Measurements from ENCODE around the gene CASP8AP2.
"Not testable (repeated sequence)": the region's sequence is repeated elsewhere in the genome, so short reads cannot be mapped to it uniquely, and the experiment has no call there.

The CASP8AP2 gene

GRCh38 chr6:89886378-89887120 is 56.9 kb downstream of the CASP8AP2 start:
- no peak for TF ChIP-seq CTCF (IDR thresholded peaks at IDR 0.05; ENCODE audit: insufficient read depth, low read depth, low read length, missing control alignments)
- H3K4me3 ChIP-seq (ENCODE audit: low read depth, low read length): no peak overlapping the region
- no peak for DNase-seq (ENCODE audit: low read depth)

GRCh38 chr6:89887452-89888137 is 57.9 kb downstream of the CASP8AP2 start:
- no peak for DNase-seq (ENCODE audit: low read depth)
- H3K4me3 ChIP-seq (ENCODE audit: low read depth, low read length): no peak overlapping the region
- no peak for TF ChIP-seq CTCF (IDR thresholded peaks at IDR 0.05; ENCODE audit: insufficient read depth, low read depth, low read length, missing control alignments)

GRCh38 chr6:89888138-89888514 is 58.4 kb downstream of the CASP8AP2 start:
- TF ChIP-seq CTCF (IDR thresholded peaks at IDR 0.05; ENCODE audit: insufficient read depth, low read depth, low read length, missing control alignments): no peak
- DNase-seq (ENCODE audit: low read depth): no peak

GRCh38 chr6:89888871-89889270 is 59.2 kb downstream of the CASP8AP2 start:
- DNase-seq (ENCODE audit: low read depth): no peak
- no peak for TF ChIP-seq CTCF (IDR thresholded peaks at IDR 0.05; ENCODE audit: insufficient read depth, low read depth, low read length, missing control alignments)
- H3K4me3 ChIP-seq (ENCODE audit: low read depth, low read length): no peak overlapping the region

More at GRCh38 chr6:89888138-89888514, 58.4 kb downstream of the CASP8AP2 start:
- no peak overlapping the region for H3K4me3 ChIP-seq (ENCODE audit: low read depth, low read length)

GRCh38 chr6:89890845-89891528 is 61.3 kb downstream of the CASP8AP2 start:
- not testable (repeated sequence) for DNase-seq (ENCODE audit: low read depth); H3K4me3 ChIP-seq (ENCODE audit: low read depth, low read length)

GRCh38 chr6:89892577-89892976 is 62.9 kb downstream of the CASP8AP2 start:
- not testable (repeated sequence) for H3K4me3 ChIP-seq (ENCODE audit: low read depth, low read length); DNase-seq (ENCODE audit: low read depth)

- no peak for DNase-seq (ENCODE audit: low read depth)
- no peak for TF ChIP-seq CTCF (IDR thresholded peaks at IDR 0.05; ENCODE audit: insufficient read depth, low read depth, low read length, missing control alignments)
Measured at GRCh38 chr6:89894169-89894568, 64.5 kb downstream of the CASP8AP2 start, which contains the start of gene GJA10. GJA10 (plus strand) TSS chr6:89894469; CDS start chr6:89894469, 0 bp downstream.

More at GRCh38 chr6:89894169-89894568, 64.5 kb downstream of the CASP8AP2 start, which contains the start of gene GJA10:
- no peak within 1 kb of the TSS for H3K4me3 ChIP-seq (ENCODE audit: low read depth, low read length)

All from GM12865 (cell line).